Mesendoderm (in vitro differentiated cells): ENCODE measurements around the gene KRTCAP3.
A peak's percentile ranks its signal among the peaks of the same experiment; 100 is the strongest.

Source experiments
- DNase-seq: peaks from one replicate; pipeline ENCODE4 v3.0.0; 2013
- H2AK5ac ChIP-seq: 2 replicates; pipeline ENCODE4 v1.6.1; 2013; ENCODE audit warnings: low read length, inconsistent platforms
- H2BK120ac ChIP-seq: 2 replicates; pipeline ENCODE4 v1.6.1; 2013; ENCODE audit warnings: low read depth, mild to moderate bottlenecking, low read length, moderate library complexity, mixed read lengths
- H2BK15ac ChIP-seq: replicated peaks from 2 replicates; pipeline ENCODE4 v1.6.1; 2013; ENCODE audit warnings: low read depth, mild to moderate bottlenecking, moderate library complexity
- H2BK5ac ChIP-seq: 2 replicates; pipeline ENCODE4 v1.6.1; 2013; ENCODE audit warnings: low read length, inconsistent platforms
- H3K18ac ChIP-seq: 2 replicates; pipeline ENCODE4 v1.6.1; 2013; ENCODE audit warnings: mild to moderate bottlenecking, low read length, mixed read lengths
- H3K23ac ChIP-seq: one replicate; pipeline ENCODE4 v1.6.1; 2013; ENCODE audit warnings: low read length
- H3K27ac ChIP-seq: 2 replicates; pipeline ENCODE4 v1.5.1; 2013; ENCODE audit warnings: low read depth, mild to moderate bottlenecking, inconsistent platforms, low read length, moderate library complexity
- H3K27me3 ChIP-seq: 2 replicates; pipeline ENCODE4 v1.6.1; 2013; ENCODE audit warnings: low read length, control low read depth, mild to moderate bottlenecking, inconsistent platforms; ENCODE audit not compliant: insufficient read depth, poor library complexity
- H3K36me3 ChIP-seq: 2 replicates; pipeline ENCODE4 v1.6.1; 2013; ENCODE audit warnings: low read length, inconsistent platforms; ENCODE audit not compliant: control insufficient read depth, insufficient read depth
- H3K4ac ChIP-seq: one replicate; pipeline ENCODE4 v1.6.1; 2013; ENCODE audit warnings: low read depth, mild to moderate bottlenecking, low read length, moderate library complexity
- H3K4me1 ChIP-seq: 2 replicates; pipeline ENCODE4 v1.6.1; 2013; ENCODE audit warnings: low read depth, low read length, inconsistent platforms; ENCODE audit not compliant: control insufficient read depth
- H3K4me2 ChIP-seq: 2 replicates; pipeline ENCODE4 v1.6.1; 2013; ENCODE audit warnings: low read length
- H3K4me3 ChIP-seq: 2 replicates; pipeline ENCODE4 v1.5.1; 2013; ENCODE audit warnings: mild to moderate bottlenecking, low read length
- H3K56ac ChIP-seq: one replicate; pipeline ENCODE4 v1.6.1; 2013; ENCODE audit warnings: low read length
- H3K79me1 ChIP-seq: 2 replicates; pipeline ENCODE4 v1.6.1; 2013; ENCODE audit warnings: low read length, inconsistent platforms
- H3K79me2 ChIP-seq: 2 replicates; pipeline ENCODE4 v1.6.1; 2013; ENCODE audit warnings: mild to moderate bottlenecking, low read length; ENCODE audit not compliant: control insufficient read depth, insufficient read depth
- H3K9ac ChIP-seq: 2 replicates; pipeline ENCODE4 v1.6.1; 2013; ENCODE audit warnings: low read length, inconsistent platforms
- H4K5ac ChIP-seq: one replicate; pipeline ENCODE4 v1.6.1; 2013; ENCODE audit warnings: low read length
- H4K8ac ChIP-seq: one replicate; pipeline ENCODE4 v1.6.1; 2013; ENCODE audit warnings: low read depth, mild to moderate bottlenecking, control low read depth, low read length, moderate library complexity
- WGBS: extraction: QIAGEN DNeasy Blood & Tissue Kit; methylation state at CpG from one replicate; pipeline ENCODE4 v1.1.7; 2013; ENCODE audit warnings: low lambda C conversion rate, missing lambda C conversion rate; ENCODE audit not compliant: insufficient coverage; ENCODE audit errors: extremely low coverage; 5-methylcytosine and 5-hydroxymethylcytosine counted together

KRTCAP3 gene

DNA sequence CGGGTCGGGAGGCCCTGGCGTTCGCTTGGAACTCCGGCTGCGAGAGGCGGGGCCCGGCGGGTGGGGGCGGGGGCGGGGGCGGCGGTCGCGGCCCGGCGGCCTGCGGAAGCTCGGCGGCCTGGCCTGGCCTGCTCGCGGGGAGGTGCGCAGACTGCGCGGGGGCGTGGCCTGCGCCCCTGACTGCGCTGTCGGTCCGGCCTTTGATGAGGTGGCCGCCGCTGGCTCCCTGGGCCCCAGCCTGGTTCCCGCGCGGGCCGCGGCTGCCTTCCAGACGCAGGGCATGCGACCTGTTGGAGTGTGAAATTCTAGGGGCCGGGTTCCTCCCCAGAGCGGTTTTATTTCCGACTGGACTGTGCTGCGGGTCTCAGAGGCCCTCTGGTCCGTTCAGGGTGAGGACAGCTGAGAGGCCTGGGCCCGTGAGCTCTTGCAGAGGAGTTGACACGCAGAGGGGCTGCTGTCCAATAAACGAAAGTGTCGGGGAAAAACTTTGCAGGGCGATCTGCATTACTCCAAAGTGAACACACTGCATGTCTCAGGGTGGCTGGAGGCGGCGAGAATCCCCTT, 13.1 kb upstream of the KRTCAP3 start:
- Histone ChIP-seq H3K23ac (peak overlapping the region; percentile 29), H4K8ac (peak overlapping the region; percentile 91), H3K79me2 (peaks cover 28% of the 10 kb centered on the region), H3K56ac (peak overlapping the region; percentile 96), H3K27ac (peak overlapping the region; percentile 98), H3K4me2 (peak overlapping the region; percentile 82), H2AK5ac (no peak overlapping the region), H2BK15ac (no peak overlapping the region), H2BK120ac (peak overlapping the region; percentile 66), H3K79me1 (peaks cover 5% of the 10 kb centered on the region), H3K36me3 (peaks cover under 1% of the 10 kb centered on the region), H3K27me3 (no peaks in the 10 kb centered on the region), H3K9ac (peak overlapping the region; percentile 91), H3K4me1 (peaks cover 2% of the 10 kb centered on the region), H3K4ac (peak overlapping the region; percentile 89), H3K4me3 (peak overlapping the region; percentile 77), H4K5ac (no peak overlapping the region), H3K18ac (peak overlapping the region; percentile 97), H2BK5ac (no peak overlapping the region)
- DNase-seq, result peak; percentile 92
- no CpG with 5 or more reads among the region's 51 CpGs for WGBS

DNA sequence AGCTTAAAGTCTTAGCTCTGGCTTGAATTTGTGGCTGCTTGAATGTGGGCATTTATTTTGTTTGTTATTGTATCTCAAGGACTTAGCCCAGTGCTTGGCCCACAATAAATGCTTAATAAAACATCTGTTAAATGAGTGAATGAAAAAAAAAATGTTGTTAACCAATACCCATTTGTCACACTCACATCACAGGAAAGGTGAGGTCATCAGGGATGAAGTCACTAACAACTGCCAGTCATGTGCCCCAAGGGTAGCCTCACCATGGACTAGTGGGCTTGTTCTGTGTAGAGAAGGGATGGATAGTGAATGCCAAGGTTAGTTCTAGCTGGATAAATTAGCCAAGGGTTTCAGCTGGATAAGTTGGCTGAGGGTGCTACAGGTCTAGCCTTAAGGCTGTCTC, 10.8 kb upstream of the KRTCAP3 start:
- Histone ChIP-seq H2BK120ac (no peak overlapping the region), H3K79me1 (peaks cover 5% of the 10 kb centered on the region), H3K36me3 (peaks cover 11% of the 10 kb centered on the region), H3K27ac (no peak overlapping the region), H3K4me2 (no peak overlapping the region), H3K4me3 (no peak overlapping the region), H3K56ac (no peak overlapping the region), H4K8ac (no peak overlapping the region), H3K9ac (no peak overlapping the region), H4K5ac (no peak overlapping the region), H3K4ac (no peak overlapping the region), H3K27me3 (no peaks in the 10 kb centered on the region), H3K4me1 (peaks cover 2% of the 10 kb centered on the region), H3K79me2 (peaks cover 28% of the 10 kb centered on the region), H2BK15ac (no peak overlapping the region), H3K23ac (no peak overlapping the region), H3K18ac (no peak overlapping the region), H2AK5ac (no peak overlapping the region), H2BK5ac (no peak overlapping the region)
- peak; percentile 79 for DNase-seq

DNA sequence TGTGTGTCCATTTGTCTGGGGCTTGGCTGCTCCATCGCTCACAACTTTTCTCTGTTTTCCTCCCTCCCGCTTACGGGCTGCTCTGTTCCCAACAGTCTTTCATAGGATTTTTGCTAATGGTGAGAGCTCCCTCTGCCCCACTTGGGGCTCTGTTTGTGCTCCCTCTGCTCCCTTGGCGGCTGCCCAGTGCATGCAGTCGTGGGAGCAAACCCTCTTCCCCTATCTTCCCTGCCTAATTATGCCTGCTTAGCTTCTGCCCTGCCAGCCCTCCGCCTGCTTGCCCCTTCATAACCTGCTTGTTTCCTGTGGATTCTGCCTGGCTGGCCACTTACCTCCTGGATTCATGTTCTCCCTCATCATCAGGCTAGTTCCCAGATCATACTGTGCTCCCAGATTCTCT, 6.6 kb upstream of the KRTCAP3 start:
- H2BK15ac ChIP-seq, result no peak overlapping the region
- no peak overlapping the region for H4K5ac ChIP-seq
- no peaks in the 10 kb centered on the region for H3K4me1 ChIP-seq
- H4K8ac ChIP-seq, result no peak overlapping the region
- H2BK120ac ChIP-seq, result no peak overlapping the region
- peaks cover 14% of the 10 kb centered on the region for H3K79me2 ChIP-seq
- no peak overlapping the region for H3K56ac ChIP-seq
- no peak overlapping the region for H3K4me2 ChIP-seq
- no peaks in the 10 kb centered on the region for H3K27me3 ChIP-seq
- peaks cover 3% of the 10 kb centered on the region for H3K79me1 ChIP-seq
- DNase-seq, result no peak
- WGBS, result no CpG with 5 or more reads among the region's 6 CpGs
- no peak overlapping the region for H3K23ac ChIP-seq
- H3K36me3 ChIP-seq, result peaks cover 15% of the 10 kb centered on the region
- no peak overlapping the region for H2AK5ac ChIP-seq
- H3K18ac ChIP-seq, result no peak overlapping the region
- no peak overlapping the region for H3K4me3 ChIP-seq
- no peak overlapping the region for H3K27ac ChIP-seq
- H2BK5ac ChIP-seq, result no peak overlapping the region
- no peak overlapping the region for H3K9ac ChIP-seq
- H3K4ac ChIP-seq, result no peak overlapping the region

DNA sequence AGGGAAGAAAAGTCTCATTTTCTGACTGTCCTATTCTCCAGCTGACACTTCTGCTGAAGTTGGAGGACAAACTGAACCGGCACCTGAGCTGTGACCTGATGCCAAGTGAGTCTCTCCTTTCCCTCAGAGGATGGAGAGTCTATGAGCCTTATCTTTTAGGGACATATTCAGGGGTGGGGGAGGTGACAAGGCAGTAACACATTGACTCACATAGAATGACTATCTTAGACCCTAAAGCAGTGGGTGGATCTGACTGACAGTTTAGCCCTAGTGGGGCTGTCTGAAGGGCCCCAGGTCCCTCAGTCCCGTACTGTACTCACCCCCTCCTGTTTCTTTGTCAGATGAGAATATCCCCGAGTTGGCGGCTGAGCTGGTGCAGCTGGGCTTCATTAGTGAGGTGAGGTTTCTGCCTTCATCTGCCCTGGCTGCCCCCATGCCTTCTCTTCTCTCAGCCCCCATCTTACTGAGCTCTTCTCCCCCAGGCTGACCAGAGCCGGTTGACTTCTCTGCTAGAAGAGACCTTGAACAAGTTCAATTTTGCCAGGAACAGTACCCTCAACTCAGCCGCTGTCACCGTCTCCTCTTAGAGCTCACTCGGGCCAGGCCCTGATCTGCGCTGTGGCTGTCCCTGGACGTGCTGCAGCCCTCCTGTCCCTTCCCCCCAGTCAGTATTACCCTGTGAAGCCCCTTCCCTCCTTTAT, 805 bp upstream of the KRTCAP3 start:
- no peak overlapping the region for H3K4me3 ChIP-seq
- no peaks in the 10 kb centered on the region for H3K79me2 ChIP-seq
- H3K4me1 ChIP-seq, result peaks cover 3% of the 10 kb centered on the region
- H3K27me3 ChIP-seq, result no peaks in the 10 kb centered on the region
- H2AK5ac ChIP-seq, result no peak overlapping the region
- H3K56ac ChIP-seq, result peak overlapping the region; percentile 83
- no peak overlapping the region for H4K8ac ChIP-seq
- no peak overlapping the region for H2BK15ac ChIP-seq
- no peak overlapping the region for H2BK120ac ChIP-seq
- no CpG with 5 or more reads among the region's 10 CpGs for WGBS
- H3K4ac ChIP-seq, result no peak overlapping the region
- no peak overlapping the region for H2BK5ac ChIP-seq
- no peak overlapping the region for H3K27ac ChIP-seq
- no peak overlapping the region for H3K4me2 ChIP-seq
- H3K36me3 ChIP-seq, result peaks cover 9% of the 10 kb centered on the region
- no peaks in the 10 kb centered on the region for H3K79me1 ChIP-seq
- H3K18ac ChIP-seq, result no peak overlapping the region
- H3K23ac ChIP-seq, result no peak overlapping the region
- no peak overlapping the region for H4K5ac ChIP-seq
- DNase-seq, result no peak
- H3K9ac ChIP-seq, result peak overlapping the region; percentile 40

DNA sequence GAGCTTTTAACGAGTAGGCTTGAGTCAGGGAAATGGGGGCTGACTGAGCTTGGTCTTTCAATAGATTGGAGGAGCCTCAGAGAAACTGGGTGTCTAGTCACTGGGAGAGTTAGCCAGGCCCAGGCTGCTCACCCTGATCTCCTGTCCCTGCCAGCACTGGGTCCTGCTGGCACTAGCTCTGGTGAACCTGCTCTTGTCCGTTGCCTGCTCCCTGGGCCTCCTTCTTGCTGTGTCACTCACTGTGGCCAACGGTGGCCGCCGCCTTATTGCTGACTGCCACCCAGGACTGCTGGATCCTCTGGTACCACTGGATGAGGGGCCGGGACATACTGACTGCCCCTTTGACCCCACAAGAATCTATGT, 720 bp downstream of the KRTCAP3 start:
- peak overlapping the region; percentile 7 for H3K18ac ChIP-seq
- H3K27me3 ChIP-seq, result no peaks in the 10 kb centered on the region
- peak overlapping the region; percentile 53 for H3K4me3 ChIP-seq
- no peak overlapping the region for H2BK120ac ChIP-seq
- no peaks in the 10 kb centered on the region for H3K79me2 ChIP-seq
- peaks cover 3% of the 10 kb centered on the region for H3K4me1 ChIP-seq
- H2AK5ac ChIP-seq, result no peak overlapping the region
- peak overlapping the region; percentile 56 for H3K23ac ChIP-seq
- no peak overlapping the region for H3K27ac ChIP-seq
- peak overlapping the region; percentile 81 for H3K4me2 ChIP-seq
- no peak overlapping the region for H2BK15ac ChIP-seq
- no peak overlapping the region for H2BK5ac ChIP-seq
- H3K36me3 ChIP-seq, result peaks cover 9% of the 10 kb centered on the region
- H3K9ac ChIP-seq, result peak overlapping the region; percentile 85
- no peak overlapping the region for H4K8ac ChIP-seq
- no peaks in the 10 kb centered on the region for H3K79me1 ChIP-seq
- DNase-seq, result no peak
- peak overlapping the region; percentile 74 for H3K4ac ChIP-seq
- no peak overlapping the region for H4K5ac ChIP-seq
- H3K56ac ChIP-seq, result peak overlapping the region; percentile 95
- WGBS, result no CpG with 5 or more reads among the region's 6 CpGs

DNA sequence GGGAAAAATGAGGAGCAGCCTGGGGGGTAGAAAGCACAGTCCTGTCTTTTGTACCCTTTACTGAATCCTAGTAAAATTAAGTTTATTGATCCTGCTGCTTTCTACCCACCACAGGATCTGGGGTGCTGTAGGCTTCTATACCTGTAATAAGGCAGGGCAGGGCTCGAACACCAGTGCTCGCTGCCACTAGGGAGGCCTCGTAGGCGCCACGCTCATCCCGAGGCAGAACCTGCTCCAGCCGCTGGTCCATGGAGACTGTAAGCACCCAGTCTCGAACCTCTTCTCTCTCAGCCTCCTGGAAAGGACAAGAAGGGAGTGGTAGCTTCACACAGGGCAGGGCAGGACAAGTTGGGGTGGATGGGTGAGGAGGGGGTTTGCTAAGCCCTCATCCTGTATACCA, 3.0 kb downstream of the KRTCAP3 start:
- no peak overlapping the region for H3K56ac ChIP-seq
- H3K4me3 ChIP-seq, result no peak overlapping the region
- DNase-seq, result no peak
- H3K4me2 ChIP-seq, result no peak overlapping the region
- no peak overlapping the region for H4K5ac ChIP-seq
- H2BK120ac ChIP-seq, result no peak overlapping the region
- H3K4me1 ChIP-seq, result peaks cover 3% of the 10 kb centered on the region
- no peak overlapping the region for H3K18ac ChIP-seq
- H3K27ac ChIP-seq, result no peak overlapping the region
- H3K79me2 ChIP-seq, result no peaks in the 10 kb centered on the region
- WGBS, result no CpG with 5 or more reads among the region's 8 CpGs
- H3K27me3 ChIP-seq, result no peaks in the 10 kb centered on the region
- H3K79me1 ChIP-seq, result no peaks in the 10 kb centered on the region
- no peak overlapping the region for H3K4ac ChIP-seq
- no peak overlapping the region for H4K8ac ChIP-seq
- H2BK5ac ChIP-seq, result no peak overlapping the region
- no peak overlapping the region for H3K9ac ChIP-seq
- H2BK15ac ChIP-seq, result no peak overlapping the region
- H3K36me3 ChIP-seq, result peaks cover 7% of the 10 kb centered on the region
- no peak overlapping the region for H3K23ac ChIP-seq
- H2AK5ac ChIP-seq, result no peak overlapping the region
